D721Med (cell line): ENCODE measurements around the gene CENPX.

Source experiments
- DNase-seq: peaks from one replicate; pipeline ENCODE4 v3.0.0; 2011; ENCODE audit warnings: low spot score; ENCODE audit not compliant: insufficient read length
- FAIRE-seq: peaks from 2 replicates; lab custom pipeline; 2011; peaks lifted over from hg19 to GRCh38; lab: Jason Lieb, UNC
- TF ChIP-seq, protein P1 (sequence below): IDR thresholded peaks from 2 replicates; pipeline ENCODE4 v1.5.1; 2012; ENCODE audit warnings: mild to moderate bottlenecking, control low read depth; ENCODE audit not compliant: insufficient read depth; ENCODE audit errors: missing control alignments

The CENPX gene

DNA sequence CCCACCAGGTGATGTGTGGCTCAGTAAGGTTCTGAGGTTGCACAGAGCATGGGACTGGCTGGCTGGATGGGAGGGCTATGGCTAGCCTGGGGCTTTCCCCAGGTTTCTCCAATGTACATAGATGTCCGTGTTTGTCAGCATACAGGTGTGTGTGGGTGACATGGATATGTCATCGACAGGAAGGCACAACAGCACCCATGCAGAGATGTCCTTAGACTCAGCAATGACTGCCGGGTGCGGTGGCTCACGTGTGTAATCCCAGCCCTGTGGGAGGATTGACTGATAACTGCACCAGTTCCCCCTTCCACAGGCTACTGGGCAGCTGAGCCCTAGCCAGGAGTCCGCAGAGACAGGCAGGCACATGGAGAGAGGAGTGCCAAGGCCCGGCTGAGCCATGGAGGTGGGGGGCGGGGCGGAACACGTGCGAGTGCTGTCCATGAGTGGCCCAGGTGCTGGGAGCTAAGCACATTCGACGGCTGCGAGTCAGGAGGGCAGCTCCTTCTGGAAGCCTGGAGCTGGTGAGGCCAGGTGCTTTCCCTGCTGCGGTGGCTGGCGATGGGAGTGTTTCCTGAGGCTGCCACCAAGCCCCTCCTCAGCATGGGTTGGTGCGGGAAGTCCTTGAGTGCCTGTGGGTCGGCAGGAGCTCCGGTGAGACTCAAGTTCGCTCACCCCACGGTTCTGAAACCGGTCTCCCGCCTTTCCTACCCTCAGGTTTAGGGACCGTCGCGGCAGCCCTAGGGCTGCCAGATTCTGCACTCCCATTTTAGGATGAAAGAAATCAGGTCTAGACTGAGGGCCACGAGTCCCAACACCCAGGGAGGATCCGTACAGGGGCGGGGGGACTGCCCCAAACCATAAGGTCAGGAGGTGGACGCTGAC, 46.1 kb downstream of the CENPX start:
- FAIRE-seq: no peak
- TF ChIP-seq, protein P1, sequence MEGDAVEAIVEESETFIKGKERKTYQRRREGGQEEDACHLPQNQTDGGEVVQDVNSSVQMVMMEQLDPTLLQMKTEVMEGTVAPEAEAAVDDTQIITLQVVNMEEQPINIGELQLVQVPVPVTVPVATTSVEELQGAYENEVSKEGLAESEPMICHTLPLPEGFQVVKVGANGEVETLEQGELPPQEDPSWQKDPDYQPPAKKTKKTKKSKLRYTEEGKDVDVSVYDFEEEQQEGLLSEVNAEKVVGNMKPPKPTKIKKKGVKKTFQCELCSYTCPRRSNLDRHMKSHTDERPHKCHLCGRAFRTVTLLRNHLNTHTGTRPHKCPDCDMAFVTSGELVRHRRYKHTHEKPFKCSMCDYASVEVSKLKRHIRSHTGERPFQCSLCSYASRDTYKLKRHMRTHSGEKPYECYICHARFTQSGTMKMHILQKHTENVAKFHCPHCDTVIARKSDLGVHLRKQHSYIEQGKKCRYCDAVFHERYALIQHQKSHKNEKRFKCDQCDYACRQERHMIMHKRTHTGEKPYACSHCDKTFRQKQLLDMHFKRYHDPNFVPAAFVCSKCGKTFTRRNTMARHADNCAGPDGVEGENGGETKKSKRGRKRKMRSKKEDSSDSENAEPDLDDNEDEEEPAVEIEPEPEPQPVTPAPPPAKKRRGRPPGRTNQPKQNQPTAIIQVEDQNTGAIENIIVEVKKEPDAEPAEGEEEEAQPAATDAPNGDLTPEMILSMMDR: no peak
- DNase-seq: no peak

DNA sequence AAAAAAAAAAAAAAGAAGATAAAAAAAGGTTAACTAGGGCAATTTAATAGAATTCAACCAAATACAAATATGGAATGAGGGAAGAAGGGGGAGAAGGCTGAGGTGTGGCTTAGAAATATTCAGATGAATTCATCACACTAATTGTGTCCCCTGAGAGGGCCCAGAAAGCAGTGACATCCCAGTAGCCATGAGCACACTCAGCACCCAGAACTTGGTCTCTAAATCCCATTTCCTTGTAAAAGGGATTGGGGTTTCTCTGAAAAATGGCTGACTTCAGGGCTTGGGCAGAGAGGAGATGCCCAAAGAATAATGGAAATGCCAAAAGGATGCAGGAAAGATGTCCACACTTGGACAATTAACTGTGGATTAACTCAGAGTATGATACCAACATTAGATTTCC, 49.2 kb downstream of the CENPX start:
- TF ChIP-seq, protein P1: no peak
- no peak for FAIRE-seq
- no peak for DNase-seq

- TF ChIP-seq, protein P1: no peak
- FAIRE-seq: no peak
- DNase-seq: no peak
These were observed 53.5 kb downstream of the CENPX start for GRCh38 chr17:81968850-81969812.
